Measurements from ENCODE around the gene WFDC10B.
"Not testable (repeated sequence)": the region's sequence is repeated elsewhere in the genome, so short reads cannot be mapped to it uniquely, and the experiment has no call there.

The WFDC10B gene

DNA sequence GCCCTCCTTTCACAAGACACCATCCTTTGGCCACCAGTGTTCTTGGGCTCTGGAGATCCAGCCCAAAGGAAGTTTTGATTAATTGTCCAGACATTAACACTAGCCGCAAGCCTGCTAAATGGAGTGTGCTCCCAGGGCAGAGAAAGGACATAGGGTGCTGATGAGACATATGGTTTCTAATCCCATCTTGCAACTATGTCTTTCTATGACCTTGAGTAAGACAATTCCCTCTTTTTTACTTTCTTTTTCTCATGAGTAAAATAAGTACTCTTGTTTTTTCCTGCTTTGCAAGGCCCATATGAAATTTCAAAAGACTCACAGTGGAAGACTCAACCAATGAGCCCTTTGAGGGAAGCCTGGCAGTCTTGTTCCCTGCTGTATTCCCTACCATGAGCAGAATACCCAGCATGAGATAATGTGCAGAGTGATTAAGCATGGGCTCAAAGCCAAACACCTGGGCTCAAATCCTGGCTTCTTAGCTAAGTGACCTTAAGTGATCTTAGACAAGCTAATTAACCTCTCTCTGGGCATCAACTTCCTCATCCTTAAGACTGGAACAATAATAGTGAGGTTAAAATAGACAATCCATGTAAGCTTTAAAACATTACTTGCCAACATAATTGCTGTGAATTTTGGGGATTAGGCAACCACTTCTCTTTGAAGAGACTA lies at the start of gene WFDC10B:
Gene WFDC10B, minus strand, starts transcription at position 51 of the 669 bp plus-strand sequence. CDS start 19,027 bp downstream, outside the sequence.
- in situ Hi-C loops (cut with MboI; ENCODE audit: low sequenced_read_pairs) = no loop called here

DNA sequence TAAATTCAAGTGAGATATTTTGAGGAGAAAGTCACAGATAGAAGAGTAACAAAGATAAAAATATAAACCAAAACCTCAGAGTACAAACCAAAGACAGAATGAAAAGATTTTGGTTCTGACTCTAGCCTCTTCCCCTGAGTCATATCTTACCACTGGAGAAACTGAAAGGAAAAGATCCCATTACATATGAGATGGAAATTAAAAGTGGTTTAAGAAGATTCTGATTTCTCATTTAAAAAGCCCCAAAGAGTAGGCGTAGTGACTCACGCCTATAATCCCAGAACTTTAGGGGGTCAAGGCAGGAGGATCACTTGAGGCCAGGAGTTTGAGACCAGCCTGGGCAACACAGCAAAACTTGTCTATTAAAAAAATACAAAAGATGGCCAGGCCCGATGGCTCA lies 47.9 kb upstream of the WFDC10B start:
- in situ Hi-C loops (cut with MboI; ENCODE audit: low sequenced_read_pairs) = no loop called here

DNA sequence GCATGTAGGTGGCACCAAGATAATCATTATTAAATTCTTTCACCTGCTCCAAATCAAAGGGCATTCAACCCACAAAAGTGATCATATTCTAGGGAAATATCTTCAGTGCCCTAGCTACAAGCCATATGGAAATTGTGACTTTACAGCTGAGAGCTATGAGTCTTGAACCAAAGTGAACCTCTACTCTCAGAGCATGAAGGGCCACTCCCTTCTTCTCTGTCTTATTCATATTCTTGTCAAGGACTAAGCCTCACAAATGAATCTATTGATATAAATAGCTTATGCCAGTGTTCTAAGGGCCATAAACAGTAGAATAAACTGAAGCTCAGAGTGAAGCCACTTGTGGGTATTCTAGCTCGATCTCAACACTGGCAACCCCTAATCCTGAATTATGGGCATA lies 46.9 kb upstream of the WFDC10B start:
- in situ Hi-C loops (cut with MboI; ENCODE audit: low sequenced_read_pairs) = no loop called here

DNA sequence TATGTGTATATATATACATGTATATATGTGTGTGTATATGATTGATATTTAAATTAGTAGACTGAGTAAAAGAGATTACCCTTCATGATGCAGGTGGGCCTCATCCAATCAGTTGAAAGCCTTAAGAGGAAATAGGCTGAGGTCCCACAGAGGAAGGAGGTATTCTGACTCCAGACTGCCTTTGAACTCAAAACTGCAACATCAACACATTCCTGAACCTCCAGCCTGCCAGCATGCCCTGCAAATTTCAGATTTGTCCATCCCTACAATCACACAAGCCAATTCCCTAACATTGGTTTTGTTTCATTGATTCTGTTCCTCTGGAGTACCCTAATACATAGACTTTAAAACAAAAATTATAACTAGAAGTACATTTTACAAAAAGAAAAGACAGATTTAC lies 40.2 kb upstream of the WFDC10B start:
- in situ Hi-C loops (cut with MboI; ENCODE audit: low sequenced_read_pairs) = no loop called here

DNA sequence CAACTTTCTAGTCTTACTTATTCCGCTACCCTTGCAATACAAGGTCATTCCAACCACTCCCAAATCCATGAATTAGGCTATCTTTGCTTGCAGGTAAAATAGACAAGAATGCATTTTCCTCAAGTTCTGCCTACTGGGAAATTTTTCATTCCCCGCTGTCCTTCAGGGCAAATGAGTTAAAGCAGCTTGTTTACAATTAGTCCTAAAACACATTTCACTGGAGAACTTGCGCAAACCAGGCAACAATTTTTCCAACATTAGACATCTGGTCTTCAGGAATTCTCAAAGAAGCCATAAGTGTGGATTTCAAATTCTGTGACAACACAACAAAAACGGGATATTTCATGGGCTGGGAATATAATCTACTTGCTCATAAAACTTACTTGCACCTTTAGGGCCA lies 37.8 kb upstream of the WFDC10B start:
- in situ Hi-C loops (cut with MboI; ENCODE audit: low sequenced_read_pairs) = no loop called here

DNA sequence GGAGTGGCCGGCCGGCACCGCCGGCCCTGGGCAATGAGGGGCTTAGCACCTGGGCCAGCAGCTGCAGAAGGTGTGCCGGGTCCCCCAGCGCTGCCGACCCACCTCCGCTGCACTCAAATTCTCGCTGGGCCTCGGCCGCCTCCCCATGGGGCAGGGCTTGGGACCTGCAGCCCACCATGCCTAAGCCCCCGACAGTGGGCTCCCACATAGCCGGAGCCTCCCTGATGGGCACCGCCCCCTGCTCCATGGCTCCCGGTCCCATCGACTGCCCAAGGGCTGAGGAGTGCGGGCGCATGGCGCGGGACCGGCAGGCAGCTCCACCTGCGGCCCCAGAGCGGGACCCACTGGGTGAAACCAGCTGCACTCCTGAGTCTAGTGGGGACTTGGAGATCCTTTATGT lies 31.2 kb upstream of the WFDC10B start:
- in situ Hi-C loops (cut with MboI; ENCODE audit: low sequenced_read_pairs) = no loop called here

DNA sequence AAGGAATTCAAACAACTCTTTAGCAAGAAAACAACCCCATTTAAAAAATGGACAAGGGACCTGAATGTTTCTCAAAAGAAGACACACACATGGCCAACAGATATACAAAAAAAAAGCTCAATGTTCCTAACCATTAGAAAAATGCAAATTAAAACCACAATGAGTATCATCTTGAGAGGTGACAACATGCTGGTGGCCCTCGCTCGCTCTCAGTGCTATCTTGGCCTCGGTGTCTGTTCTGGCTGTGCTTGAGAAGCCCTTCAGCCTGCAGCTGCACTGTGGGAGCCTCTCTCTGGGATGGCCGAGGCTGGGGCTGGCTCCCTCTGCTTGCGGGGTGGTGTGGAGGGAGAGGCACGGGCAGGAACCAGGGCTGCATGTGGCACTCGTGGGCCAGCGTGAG lies 30.7 kb upstream of the WFDC10B start:
- in situ Hi-C loops (cut with MboI; ENCODE audit: low sequenced_read_pairs) = no loop called here

DNA sequence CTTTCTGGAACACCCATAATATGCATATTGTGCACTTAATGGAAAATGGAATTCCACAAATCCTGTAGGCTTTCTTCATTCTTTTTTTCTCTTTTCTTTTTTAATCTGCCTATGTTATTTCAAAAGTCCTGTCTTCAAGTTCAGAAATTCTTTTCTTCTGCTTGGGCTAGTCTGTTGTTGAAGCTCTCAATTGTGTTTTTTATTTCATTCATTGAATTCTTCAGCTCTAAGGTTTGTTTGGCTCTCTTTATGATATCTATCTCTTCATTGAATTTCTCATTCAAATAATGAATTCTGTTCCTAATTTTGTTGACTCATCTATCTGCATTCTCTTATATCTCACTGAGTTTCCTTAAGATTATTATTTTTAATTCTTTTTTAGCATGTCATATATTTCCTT lies 27.4 kb upstream of the WFDC10B start:
- in situ Hi-C loops (cut with MboI; ENCODE audit: low sequenced_read_pairs) = no loop called here

DNA sequence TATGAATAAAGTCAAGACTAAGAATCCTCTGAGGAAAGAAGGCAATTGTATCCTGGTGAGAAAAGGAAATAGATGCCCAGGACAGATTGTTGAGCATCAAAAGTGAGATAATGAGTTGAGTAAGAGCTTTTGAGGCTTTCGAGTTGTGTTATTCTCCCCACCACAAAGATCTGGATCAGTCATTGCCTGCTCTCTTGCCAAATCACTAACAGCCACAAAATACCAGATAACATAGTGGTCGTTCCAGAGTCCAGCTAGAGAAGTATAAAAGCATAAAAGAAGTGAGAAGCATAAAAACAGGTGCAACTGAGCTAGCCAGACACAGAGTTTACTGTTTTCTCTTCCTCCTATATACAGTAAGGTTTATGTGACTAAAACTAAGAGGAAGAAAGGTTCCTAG lies 22.2 kb upstream of the WFDC10B start:
- in situ Hi-C loops (cut with MboI; ENCODE audit: low sequenced_read_pairs) = no loop called here

DNA sequence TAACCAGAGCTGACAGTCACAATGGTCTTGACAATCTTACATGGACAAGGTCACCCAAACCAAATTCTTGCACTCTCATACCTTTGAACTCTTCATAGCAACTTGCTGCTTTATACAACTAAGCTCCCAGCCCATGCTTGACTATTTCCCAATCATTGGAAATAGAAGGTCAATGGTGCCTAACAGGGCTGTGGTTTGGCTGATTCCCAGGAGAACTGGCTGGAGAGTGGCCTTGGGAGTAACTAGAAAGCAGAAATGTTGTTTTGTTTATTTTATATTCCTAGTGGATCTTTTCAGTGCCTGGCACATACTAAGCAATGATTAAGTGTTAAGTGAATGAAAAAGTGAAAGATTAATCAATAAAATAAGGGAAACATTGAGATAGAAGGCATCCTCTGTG lies 20.3 kb upstream of the WFDC10B start:
- in situ Hi-C loops (cut with MboI; ENCODE audit: low sequenced_read_pairs) = no loop called here

DNA sequence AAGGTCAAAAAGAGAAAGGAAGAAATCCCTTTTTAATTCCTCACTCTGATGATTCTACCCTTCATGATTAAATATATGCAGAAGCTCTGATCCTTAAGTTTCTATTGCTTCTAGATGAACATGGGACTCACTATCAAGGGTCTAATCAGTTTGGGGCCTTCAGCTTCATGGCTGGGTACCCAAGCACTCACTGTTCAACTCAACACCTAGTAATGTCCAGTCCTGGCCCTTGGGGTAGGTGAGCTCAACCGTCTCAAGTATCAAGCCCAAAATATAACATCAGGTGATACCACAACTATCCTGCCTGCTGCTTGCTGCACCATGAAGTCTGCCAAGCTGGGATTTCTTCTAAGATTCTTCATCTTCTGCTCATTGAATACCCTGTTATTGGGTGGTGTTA lies 17.2 kb upstream of the WFDC10B start, which contains the start of gene SPINT4:
Gene SPINT4, plus strand, starts transcription at position 301 of the 400 bp plus-strand sequence. Its CDS starts 21 bp downstream, at position 322.
- in situ Hi-C loops (cut with MboI; ENCODE audit: low sequenced_read_pairs) = no loop called here

DNA sequence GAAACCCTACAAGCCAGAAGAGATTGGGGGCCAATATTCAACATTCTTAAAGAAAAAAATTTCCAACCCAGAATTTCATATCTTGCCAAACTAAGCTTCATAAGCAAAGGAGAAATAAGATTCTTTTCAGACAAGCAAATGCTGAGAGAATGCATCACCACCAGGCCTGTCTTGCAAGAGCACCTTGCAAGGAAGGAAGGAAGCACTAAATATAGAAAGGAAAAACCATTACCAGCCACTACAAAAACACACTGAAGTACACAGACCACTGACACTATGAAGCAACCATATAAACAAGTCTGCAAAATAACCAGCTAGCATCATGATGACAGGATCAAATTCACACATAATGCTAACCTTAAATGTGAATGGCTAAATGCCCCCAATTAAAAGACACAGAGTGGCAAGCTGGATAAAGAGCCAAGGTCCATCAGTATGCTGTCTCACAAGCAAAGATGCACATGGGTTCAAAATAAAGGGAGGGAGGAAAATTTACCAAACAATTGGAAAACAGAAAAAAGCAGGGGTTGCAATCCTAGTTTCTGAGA lies 11.4 kb upstream of the WFDC10B start:
- in situ Hi-C loops (cut with MboI; ENCODE audit: low sequenced_read_pairs) = not testable (repeated sequence)

DNA sequence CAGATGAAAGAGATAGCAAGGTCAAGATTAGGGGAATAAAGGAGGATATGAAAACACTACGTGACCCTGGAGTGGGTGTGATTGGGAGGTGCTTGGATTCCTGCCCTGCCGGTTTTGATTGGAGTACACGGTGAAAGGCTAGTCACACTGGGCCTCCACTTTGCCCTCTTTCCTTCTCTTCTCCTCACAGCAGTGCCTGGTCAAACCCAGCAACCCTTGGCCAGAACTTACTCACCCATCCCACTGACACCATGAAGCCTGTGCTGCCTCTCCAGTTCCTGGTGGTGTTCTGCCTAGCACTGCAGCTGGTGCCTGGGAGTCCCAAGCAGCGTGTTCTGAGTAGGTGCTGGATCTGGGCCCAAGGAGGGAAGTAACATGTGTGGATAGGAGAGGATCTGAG lies 2.9 kb downstream of the WFDC10B start, which contains the start of gene WFDC13:
Gene WFDC13, plus strand, starts transcription at position 166 of the 400 bp plus-strand sequence. Its CDS starts 86 bp downstream, at position 252.
- in situ Hi-C loops (cut with MboI; ENCODE audit: low sequenced_read_pairs) = no loop called here

DNA sequence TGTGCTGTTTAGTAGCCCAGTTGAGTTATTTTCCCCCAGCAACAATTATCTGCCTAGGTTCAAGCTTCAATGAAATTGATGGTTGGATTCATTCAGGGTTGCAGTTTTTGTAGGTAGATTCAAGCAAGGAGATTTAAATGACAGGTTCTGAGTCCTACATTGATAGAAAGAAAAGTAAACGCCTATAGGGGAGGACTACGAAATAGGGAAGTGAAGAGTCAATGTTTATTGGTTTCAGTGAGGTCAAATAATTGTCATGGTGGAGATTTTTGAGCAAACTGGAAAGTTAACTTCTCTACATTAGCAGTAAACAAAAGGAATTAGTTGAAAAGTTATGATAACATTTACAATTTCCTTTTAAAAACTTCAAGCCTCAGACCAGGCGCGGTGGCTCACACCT lies 3.7 kb downstream of the WFDC10B start:
- in situ Hi-C loops (cut with MboI; ENCODE audit: low sequenced_read_pairs) = no loop called here

DNA sequence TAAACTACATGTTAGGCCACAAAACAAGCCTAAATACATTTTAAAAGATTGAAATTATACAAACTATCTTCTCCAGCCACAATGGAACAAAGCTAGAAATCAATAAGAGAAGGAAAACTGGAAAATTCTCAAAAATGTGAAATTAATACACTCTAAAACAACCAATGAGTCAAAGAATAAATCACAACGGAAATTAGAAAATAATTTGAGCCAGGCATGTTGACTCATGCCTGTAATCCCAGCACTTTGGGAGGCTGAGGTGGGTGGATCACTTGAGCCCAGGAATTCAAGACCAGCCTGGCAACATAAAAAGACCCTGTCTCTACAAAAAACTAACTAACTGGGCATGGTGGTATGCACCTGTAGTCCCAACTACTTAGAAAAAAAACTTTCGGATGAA lies 9.3 kb downstream of the WFDC10B start:
- in situ Hi-C loops (cut with MboI; ENCODE audit: low sequenced_read_pairs) = no loop called here

DNA sequence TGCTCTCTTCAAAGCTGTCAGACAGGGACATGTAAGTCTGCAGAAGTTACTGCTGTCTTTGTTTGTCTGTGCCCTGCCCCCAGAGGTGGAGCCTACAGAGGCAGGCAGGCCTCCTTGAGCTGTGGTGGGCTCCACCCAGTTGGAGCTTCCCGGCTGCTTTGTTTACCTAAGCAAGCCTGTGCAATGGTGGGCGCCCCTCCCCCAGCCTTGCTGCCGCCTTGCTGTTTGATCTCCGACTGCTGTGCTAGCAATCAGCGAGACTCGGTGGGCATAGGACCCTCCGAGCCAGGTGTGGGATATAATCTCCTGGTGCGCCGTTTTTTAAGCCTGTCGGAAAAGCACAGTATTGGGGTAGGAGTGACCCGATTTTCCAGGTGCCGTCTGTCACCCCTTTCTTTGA lies 11.5 kb downstream of the WFDC10B start:
- in situ Hi-C loops (cut with MboI; ENCODE audit: low sequenced_read_pairs) = not testable (repeated sequence)

DNA sequence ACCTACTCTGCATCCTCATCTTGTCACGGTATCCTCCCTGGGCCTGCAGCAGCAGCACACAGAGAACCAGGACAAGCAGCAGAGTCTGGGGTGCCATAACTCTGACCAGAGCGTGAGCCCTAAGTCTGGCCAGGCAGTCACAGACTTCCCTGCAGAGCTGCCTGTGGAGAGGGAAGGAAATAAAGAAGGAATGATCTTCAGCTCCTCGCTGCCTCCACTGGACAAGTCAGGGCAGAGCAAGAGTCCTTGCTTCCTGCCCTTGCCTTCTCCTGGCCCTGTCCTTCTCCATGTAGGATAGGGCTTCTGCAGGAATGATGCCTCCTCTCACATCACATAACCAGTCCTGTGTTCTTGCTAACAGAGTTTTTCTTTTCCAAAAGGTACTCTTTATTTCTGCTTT lies 18.9 kb downstream of the WFDC10B start:
- in situ Hi-C loops (cut with MboI; ENCODE audit: low sequenced_read_pairs) = no loop called here

DNA sequence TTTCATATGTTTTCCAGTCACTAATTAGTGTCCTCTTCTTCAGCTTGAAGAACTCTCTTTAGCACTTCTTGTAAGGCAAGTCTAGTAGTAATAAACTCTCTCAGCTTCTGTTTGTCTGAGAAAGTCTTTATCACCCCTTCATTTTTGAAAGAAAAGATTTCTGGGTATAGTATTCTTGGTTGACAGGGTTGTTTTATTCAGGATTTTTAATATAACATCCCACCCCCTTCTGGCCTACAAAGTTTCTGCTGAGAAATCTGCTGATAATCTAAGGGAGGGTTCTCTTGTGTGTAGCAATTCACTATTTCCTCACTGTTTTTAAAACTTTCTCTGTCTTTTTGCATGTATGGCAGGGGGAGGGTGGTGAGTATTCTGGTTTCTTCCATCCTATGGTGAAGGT lies 25.2 kb downstream of the WFDC10B start:
- in situ Hi-C loops (cut with MboI; ENCODE audit: low sequenced_read_pairs) = no loop called here

DNA sequence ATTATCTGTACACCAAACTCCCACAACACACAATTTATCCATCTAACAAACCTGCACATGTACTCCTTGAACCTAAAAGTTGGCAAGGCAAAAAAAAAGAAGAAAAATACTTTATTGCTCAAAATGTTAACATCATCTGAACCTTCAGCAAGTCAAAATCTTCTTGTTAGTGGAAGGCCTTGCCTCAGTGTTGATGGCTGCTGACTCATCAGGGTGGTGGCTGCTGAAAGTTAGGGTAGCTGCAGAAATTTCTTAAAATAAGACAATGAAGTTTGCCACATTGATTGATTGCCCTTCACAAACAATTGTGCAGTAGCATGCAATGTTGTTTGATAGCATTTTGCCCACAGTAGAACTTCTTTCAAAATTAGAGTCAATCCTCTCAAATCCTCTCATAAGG lies 32.1 kb downstream of the WFDC10B start:
- in situ Hi-C loops (cut with MboI; ENCODE audit: low sequenced_read_pairs) = no loop called here

DNA sequence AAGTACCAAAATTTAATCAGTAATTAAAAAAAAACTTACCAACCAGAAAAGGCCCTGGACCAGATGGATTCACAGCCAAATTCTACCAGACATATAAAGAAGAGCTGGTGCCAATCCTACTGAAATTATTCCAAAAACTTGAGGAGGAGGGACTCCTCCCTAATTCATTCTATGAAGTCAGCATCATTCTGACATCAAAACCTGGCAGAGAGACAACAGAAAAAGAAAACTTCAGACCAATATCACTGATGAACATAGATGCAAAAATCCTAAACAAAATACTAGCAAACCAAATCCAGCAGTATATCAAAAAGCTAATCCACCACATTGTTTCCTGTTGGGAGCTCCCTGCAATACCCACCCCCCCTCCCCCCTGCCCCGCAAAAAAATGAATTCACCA lies 34.7 kb downstream of the WFDC10B start, which contains the start of gene WFDC11:
Gene WFDC11, minus strand, starts transcription at position 101 of the 400 bp plus-strand sequence. CDS start 19,639 bp downstream, outside the sequence.
- in situ Hi-C loops (cut with MboI; ENCODE audit: low sequenced_read_pairs) = no loop called here

DNA sequence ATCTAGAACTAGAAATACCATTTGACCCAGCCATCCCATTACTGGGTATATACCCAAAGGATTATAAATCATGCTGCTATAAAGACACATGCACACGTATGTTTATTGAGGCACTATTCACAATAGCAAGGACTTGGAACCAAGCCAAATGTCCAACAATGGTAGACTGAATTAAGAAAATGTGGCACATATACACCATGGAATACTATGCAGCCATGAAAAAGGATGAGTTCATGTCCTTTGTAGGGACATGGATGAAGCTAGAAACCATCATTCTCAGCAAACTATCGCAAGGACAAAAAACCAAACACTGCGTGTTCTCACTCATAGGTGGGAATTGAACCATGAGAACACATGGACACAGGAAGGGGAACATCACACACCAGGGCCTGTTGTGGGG lies 47.8 kb downstream of the WFDC10B start:
- in situ Hi-C loops (cut with MboI; ENCODE audit: low sequenced_read_pairs) = not testable (repeated sequence)

DNA sequence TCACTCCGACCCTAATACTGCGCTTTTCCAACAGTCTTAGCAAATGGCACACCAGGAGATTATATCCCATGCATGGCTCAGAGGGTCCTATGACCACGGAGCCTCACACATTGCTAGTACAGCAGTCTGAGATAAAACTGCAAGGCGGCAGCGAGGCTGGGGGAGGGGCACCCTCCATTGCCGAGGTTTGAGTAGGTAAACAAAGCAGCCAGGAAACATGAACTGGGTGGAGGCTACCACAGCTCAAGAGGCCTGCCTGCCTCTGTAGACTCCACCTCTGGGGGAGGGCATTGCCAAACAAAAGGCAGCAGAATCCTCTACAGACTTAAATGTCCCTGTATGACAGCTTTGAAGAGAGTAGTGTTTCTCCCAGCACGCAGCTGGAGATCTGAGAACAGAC lies 53.1 kb downstream of the WFDC10B start:
- in situ Hi-C loops (cut with MboI; ENCODE audit: low sequenced_read_pairs) = not testable (repeated sequence)

Measured in hTERT RPE-1 (cell line).